HepG2 (cell line): ENCODE measurements around the gene CAPN12. TPM values are rescaled to one million over a fixed set of nuclear protein-coding genes. Genes with fewer than 3 reads are reported as not detected.

Experiments
- BCLAF1 ChIP-seq: fragments of 450-650 bp; IDR thresholded peaks from 2 replicates; pipeline ENCODE4 v1.6.1; 2017; ENCODE audit warnings: mild to moderate bottlenecking
- E2F2 ChIP-seq: sonication (generic); formaldehyde crosslinking; IDR thresholded peaks from 2 replicates; pipeline ENCODE4 v1.4.0; 2020; ENCODE audit warnings: missing genetic modification reagents, borderline replicate concordance
- ISX ChIP-seq: sonication (generic); formaldehyde crosslinking; conservative IDR thresholded peaks from 2 replicates; pipeline ENCODE4 v1.5.0; 2020; ENCODE audit warnings: missing genetic modification reagents
- PRDM15 ChIP-seq: sonication (generic); formaldehyde crosslinking; IDR thresholded peaks from 2 replicates; pipeline ENCODE4 v1.4.0; 2020; ENCODE audit warnings: missing genetic modification reagents
- SMARCC2 ChIP-seq: fragments of 450-650 bp; IDR thresholded peaks from 2 replicates; pipeline ENCODE4 v1.6.1; 2017; ENCODE audit warnings: antibody characterized with exemption, mild to moderate bottlenecking
- SMC3 ChIP-seq: IDR thresholded peaks from 2 replicates; pipeline ENCODE4 v1.6.1; 2011; ENCODE audit warnings: low read length, improper control_type of control experiment
- SNAPC4 ChIP-seq: sonication (generic); formaldehyde crosslinking; IDR thresholded peaks from 2 replicates; pipeline ENCODE4 v1.4.0; 2020; ENCODE audit warnings: mild to moderate bottlenecking, missing genetic modification reagents
- ZKSCAN1 ChIP-seq: fragments of 150-350 bp; IDR thresholded peaks from 2 replicates; pipeline ENCODE4 v1.6.1; 2014; ENCODE audit warnings: low read length
- ZNF235 ChIP-seq: sonication (generic); formaldehyde crosslinking; IDR thresholded peaks from 2 replicates; pipeline ENCODE4 v1.8.1; 2023; ENCODE audit warnings: mild to moderate bottlenecking, missing genetic modification reagents, borderline replicate concordance
- ZNF414 ChIP-seq: sonication (generic); formaldehyde crosslinking; IDR thresholded peaks from 2 replicates; pipeline ENCODE4 v1.5.0; 2020; ENCODE audit warnings: missing genetic modification reagents
- ZNF460 ChIP-seq: sonication (generic); formaldehyde crosslinking; IDR thresholded peaks from 2 replicates; pipeline ENCODE4 v1.5.1; 2020; ENCODE audit warnings: missing genetic modification reagents, mild to moderate bottlenecking, borderline replicate concordance
- ZNF510 ChIP-seq: sonication (generic); formaldehyde crosslinking; IDR thresholded peaks from 2 replicates; pipeline ENCODE4 v1.4.0; 2020; ENCODE audit warnings: low read depth, mild to moderate bottlenecking, missing genetic modification reagents
- ZNF576 ChIP-seq: sonication (generic); formaldehyde crosslinking; IDR thresholded peaks from 2 replicates; pipeline ENCODE4 v1.4.0; 2020; ENCODE audit warnings: mild to moderate bottlenecking, missing genetic modification reagents
- ZSCAN12 ChIP-seq: sonication (generic); formaldehyde crosslinking; IDR thresholded peaks from 2 replicates; pipeline ENCODE4 v1.9.0; 2021; ENCODE audit warnings: mild to moderate bottlenecking, missing genetic modification reagents
- polyA plus RNA-seq, 8 experiments: library from polyadenylated mRNA; depleted of rRNA in 3 of 8; stranded (reverse) in 7 of 8; unstranded in 1 of 8; fragments of >200 nt; fragmentation: Illumina TruSeq in 4 of 8; extraction: Trizol in 4 of 8; gene quantifications; 2 replicates each; pipeline versions ENCODE4 v1.2.1 to v1.2.3, GENCODE V29; 2011 to 2016; ENCODE audit warnings: low read depth in 4 of 8, missing spikeins in 1 of 8, mixed read lengths in 1 of 8; ENCODE audit not compliant: insufficient read depth in 1 of 8
- total RNA-seq, 5 experiments: library from RNA; depleted of rRNA; stranded (reverse); fragments of >200 nt; fragmentation: Illumina TruSeq; extraction: Trizol; gene quantifications; 2 replicates each; pipeline ENCODE4 v1.2.3, GENCODE V29; 2016; ENCODE audit warnings: low read depth in 1 of 5

Gene CAPN12
- total and polyA plus RNA-seq, 2 of the 13 experiments (the other 11 are each of a cell fraction or from before 2014, with no cell fraction given), result 1.6 to 13.6 TPM

- TF ChIP-seq PRDM15 (CRISPR knock-in tag), result no peak
- TF ChIP-seq BCLAF1, result no peak
- no peak for TF ChIP-seq ZKSCAN1
- TF ChIP-seq ZNF235 (CRISPR knock-in tag), result no peak
- no peak for TF ChIP-seq ZNF510 (CRISPR knock-in tag)
- TF ChIP-seq E2F2 (CRISPR knock-in tag), result no peak
- TF ChIP-seq SMARCC2, result no peak
- no peak for TF ChIP-seq ZNF414 (CRISPR knock-in tag)
- no peak for TF ChIP-seq ISX
- TF ChIP-seq ZSCAN12, result no peak
- TF ChIP-seq ZNF576, result no peak
- 0 out of 2 replicates have a peak, but pooled peaks have one; percentile 12 for TF ChIP-seq SMC3
- TF ChIP-seq SNAPC4, result no peak
- no peak; the same call in 1 of the 2 replicates for TF ChIP-seq ZNF460
These were observed 22.1 kb downstream of the CAPN12 start (continued) for GRCh38 chr19:38721979-38722773.
